ENCODE data around the gene TJAP1.
"Not testable (repeated sequence)": the region's sequence is repeated elsewhere in the genome, so short reads cannot be mapped to it uniquely, and the experiment has no call there.

TJAP1 gene

GRCh38 chr6:43454290-43454695, 23.1 kb upstream of the TJAP1 start:
- no peak for DNase-seq

- DNase-seq = peak; percentile 62
Measured at GRCh38 chr6:43454696-43455530, 22.5 kb upstream of the TJAP1 start.

- DNase-seq = peak; percentile 26
Measured at GRCh38 chr6:43455531-43456428, 21.6 kb upstream of the TJAP1 start, which contains the start of gene DLK2. DLK2 (minus strand) TSS chr6:43455548; CDS start chr6:43454825, 723 bp downstream.

GRCh38 chr6:43457643-43458042, 19.7 kb upstream of the TJAP1 start:
- DNase-seq = no peak

GRCh38 chr6:43458154-43458553, 19.2 kb upstream of the TJAP1 start:
- DNase-seq = not testable (repeated sequence)

- no peak for DNase-seq
Measured at GRCh38 chr6:43459535-43459934, 17.8 kb upstream of the TJAP1 start.

- no peak for DNase-seq
Measured at GRCh38 chr6:43460032-43460431, 17.3 kb upstream of the TJAP1 start.

- no peak for DNase-seq
Measured at GRCh38 chr6:43461936-43462335, 15.4 kb upstream of the TJAP1 start.

GRCh38 chr6:43464337-43464736, 13.0 kb upstream of the TJAP1 start:
- no peak for DNase-seq

- DNase-seq = no peak
Measured at GRCh38 chr6:43465948-43466347, 11.4 kb upstream of the TJAP1 start.

- DNase-seq = not testable (repeated sequence)
Measured at GRCh38 chr6:43467265-43467664, 10.1 kb upstream of the TJAP1 start.

GRCh38 chr6:43467752-43468151, 9.6 kb upstream of the TJAP1 start:
- DNase-seq = no peak

GRCh38 chr6:43468240-43468639, 9.1 kb upstream of the TJAP1 start:
- DNase-seq = no peak

- DNase-seq = no peak
Measured at GRCh38 chr6:43468748-43469681, 8.4 kb upstream of the TJAP1 start.

- DNase-seq = no peak
Measured at GRCh38 chr6:43469947-43470346, 7.4 kb upstream of the TJAP1 start.

- DNase-seq = no peak
Measured at GRCh38 chr6:43471399-43471798, 6.0 kb upstream of the TJAP1 start.

GRCh38 chr6:43472515-43472914, 4.9 kb upstream of the TJAP1 start:
- DNase-seq = no peak

GRCh38 chr6:43475516-43475915, 1.9 kb upstream of the TJAP1 start:
- no peak for DNase-seq

GRCh38 chr6:43476746-43477145, 624 bp upstream of the TJAP1 start:
- no peak for DNase-seq

- no peak for DNase-seq
Measured at GRCh38 chr6:43478008-43478372, 620 bp downstream of the TJAP1 start.

GRCh38 chr6:43481075-43481474, 3.7 kb downstream of the TJAP1 start:
- DNase-seq = no peak

- no peak for DNase-seq
Measured at GRCh38 chr6:43481591-43482236, 4.3 kb downstream of the TJAP1 start.
